ENCODE measurements around the gene SOWAHD.

DNA sequence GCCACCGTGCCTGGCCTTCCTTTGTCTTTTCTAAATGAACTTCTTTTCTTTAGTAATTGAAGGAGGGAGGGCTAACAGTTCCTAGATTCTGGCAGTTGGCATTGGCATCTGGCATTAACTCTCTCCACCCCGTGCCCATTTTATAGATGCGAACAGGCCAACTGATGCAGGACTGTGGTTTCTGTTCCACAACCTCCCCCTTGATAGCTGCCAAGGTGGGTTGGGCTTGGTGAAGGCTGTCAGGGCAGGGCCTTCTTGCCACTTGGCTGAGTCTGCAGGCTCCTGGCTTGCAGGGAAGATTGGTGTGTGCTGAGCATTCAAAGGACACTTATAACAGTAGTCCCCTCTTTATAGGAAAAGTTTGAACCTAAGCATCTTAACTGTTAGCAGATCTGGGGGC lies 4.3 kb downstream of the SOWAHD start:
- TF ChIP-seq EZH2 (IDR thresholded peaks at IDR 0.05) (no peak), POLR2AphosphoS5 (IDR thresholded peaks at IDR 0.05; ENCODE audit: borderline replicate concordance, low read depth, low read length) (no peak)
